ENCODE data around the gene VTI1A. TPM values are rescaled to one million over a fixed set of nuclear protein-coding genes. Genes with fewer than 3 reads are reported as not detected.

Gene VTI1A
- polyA plus RNA-seq, 1 of the 3 experiments (the other 2 are of a cell fraction): 8.3 TPM

- Histone ChIP-seq H3K27ac (ENCODE audit: low read depth in 2 of 2, low read length in 1 of 2) (no peak overlapping the region), H3K9me3 (no peaks in the 10 kb centered on the region), H3F3A (replicated peaks; ENCODE audit: insufficient read depth) (peaks cover 4% of the 10 kb centered on the region), H3K4me3 (ENCODE audit: low read depth in 2 of 2, low read length in 1 of 2) (no peak overlapping the region), H3K79me2 (ENCODE audit: insufficient read depth) (no peaks in the 10 kb centered on the region), H2AFZ (ENCODE audit: low read depth) (no peak overlapping the region), H3K9ac (no peak overlapping the region), H4K20me1 (ENCODE audit: insufficient read depth) (no peaks in the 10 kb centered on the region), H3K27me3 (ENCODE audit: insufficient read depth) (no peaks in the 10 kb centered on the region), H3K4me1 (ENCODE audit: control insufficient read depth in 1 of 2, insufficient read depth in 2 of 2, low read depth in 1 of 2, low read length in 1 of 2) (no peaks in the 10 kb centered on the region), H3K4me2 (no peak overlapping the region), H3K36me3 (replicated peaks in 1 of 2; ENCODE audit: control insufficient read depth in 1 of 2, insufficient read depth in 2 of 2, low read length in 1 of 2) (no peaks in the 10 kb centered on the region), H3K9me2 (no peaks in the 10 kb centered on the region)
- ChIA-PET POLR2A (no interaction called here), CTCF (interaction anchor here (2.4 kb wide), 1 partner anchor 35 kb away, joined by 7 read pairs; no protein-coding TSS in a partner anchor)
- TF ChIP-seq TAF1 (IDR thresholded peaks at IDR 0.05; ENCODE audit: borderline replicate concordance, low read depth, low read length) (no peak), NFIC (IDR thresholded peaks at IDR 0.05; ENCODE audit: borderline replicate concordance) (no peak), TCF12 (IDR thresholded peaks at IDR 0.05) (no peak), RFX5 (IDR thresholded peaks at IDR 0.05; ENCODE audit: low read length) (no peak), PBX3 (IDR thresholded peaks at IDR 0.05) (0 out of 2 replicates have a peak, but pooled peaks have one; percentile 8), RAD21 (IDR thresholded peaks at IDR 0.05; ENCODE audit: low read length) (no peak), IRF3 (IDR thresholded peaks at IDR 0.05; ENCODE audit: low read depth, low read length) (no peak)
- 59% methylated on average over 4 of the region's 4 CpGs for WGBS (ENCODE audit: low lambda C conversion rate)
- DNase-seq: no peak
Observed at GRCh38 chr10:112507046-112507445, 60.0 kb downstream of the VTI1A start.

- no peaks in the 10 kb centered on the region for H3K36me3 ChIP-seq (replicated peaks in 1 of 2; ENCODE audit: control insufficient read depth in 1 of 2, insufficient read depth in 2 of 2, low read length in 1 of 2)
- H3K9me3 ChIP-seq: no peaks in the 10 kb centered on the region
- no peak for DNase-seq
- ChIA-PET POLR2A (no interaction called here), CTCF (interaction anchor here (0.6 to 2.4 kb wide), 2 partner anchors 36 to 651 kb away, joined by 4 to 7 read pairs; no protein-coding TSS in a partner anchor)
- no peak overlapping the region for H3K4me2 ChIP-seq
- no peaks in the 10 kb centered on the region for H3K4me1 ChIP-seq (ENCODE audit: control insufficient read depth in 1 of 2, insufficient read depth in 2 of 2, low read depth in 1 of 2, low read length in 1 of 2)
- no peaks in the 10 kb centered on the region for H3K9me2 ChIP-seq
- H3F3A ChIP-seq (replicated peaks; ENCODE audit: insufficient read depth): no peaks in the 10 kb centered on the region
- no peak overlapping the region for H3K27ac ChIP-seq (ENCODE audit: low read depth in 2 of 2, low read length in 1 of 2)
- H2AFZ ChIP-seq (ENCODE audit: low read depth): no peak overlapping the region
- peaks cover 6% of the 10 kb centered on the region; the same call in 1 of the 2 replicates for H3K79me2 ChIP-seq (ENCODE audit: insufficient read depth)
- H3K9ac ChIP-seq: no peak overlapping the region
- WGBS (ENCODE audit: low lambda C conversion rate): 96% methylated on average over 4 of the region's 4 CpGs
- H4K20me1 ChIP-seq (ENCODE audit: insufficient read depth): no peaks in the 10 kb centered on the region
- H3K4me3 ChIP-seq (ENCODE audit: low read depth in 2 of 2, low read length in 1 of 2): no peak overlapping the region
- no peaks in the 10 kb centered on the region for H3K27me3 ChIP-seq (ENCODE audit: insufficient read depth)
- no peak for TF ChIP-seq EP300 (IDR thresholded peaks at IDR 0.05; ENCODE audit: borderline replicate concordance in 1 of 2, low read depth in 1 of 2, low read length in 1 of 2)
- TF ChIP-seq USF2 (IDR thresholded peaks at IDR 0.05; ENCODE audit: borderline replicate concordance, low read depth, low read length): no peak
- TF ChIP-seq RCOR1 (IDR thresholded peaks at IDR 0.05; ENCODE audit: low read length): no peak
- no peak for TF ChIP-seq SMC3 (IDR thresholded peaks at IDR 0.05; ENCODE audit: low read depth, low read length)
- no peak for TF ChIP-seq SIN3A (IDR thresholded peaks at IDR 0.05; ENCODE audit: borderline replicate concordance, low read depth, low read length)
- no peak for TF ChIP-seq RXRA (IDR thresholded peaks at IDR 0.05; ENCODE audit: borderline replicate concordance, low read depth)
- TF ChIP-seq MEF2A (IDR thresholded peaks at IDR 0.05; ENCODE audit: borderline replicate concordance, low read depth): no peak
- no peak for TF ChIP-seq IRF3 (IDR thresholded peaks at IDR 0.05; ENCODE audit: low read depth, low read length)
- no peak for TF ChIP-seq CHD2 (IDR thresholded peaks at IDR 0.05; ENCODE audit: low read length, partially characterized antibody)
- no peak for TF ChIP-seq RAD21 (IDR thresholded peaks at IDR 0.05; ENCODE audit: low read length)
- no peak for TF ChIP-seq POLR2AphosphoS5 (IDR thresholded peaks at IDR 0.05; ENCODE audit: low read depth, low read length)
- no peak for TF ChIP-seq ELF1 (IDR thresholded peaks at IDR 0.05)
- TF ChIP-seq YY1 (IDR thresholded peaks at IDR 0.05; ENCODE audit: low read depth): no peak
- TF ChIP-seq EZH2phosphoT487 (IDR thresholded peaks at IDR 0.05; ENCODE audit: borderline replicate concordance, low read depth): no peak
- no peak for TF ChIP-seq ZBTB33 (IDR thresholded peaks at IDR 0.05; ENCODE audit: borderline replicate concordance, low read depth)
- TF ChIP-seq RFX5 (IDR thresholded peaks at IDR 0.05; ENCODE audit: low read length): no peak
- TF ChIP-seq TAF1 (IDR thresholded peaks at IDR 0.05; ENCODE audit: borderline replicate concordance, low read depth, low read length): no peak
- TF ChIP-seq TEAD4 (IDR thresholded peaks at IDR 0.05; ENCODE audit: borderline replicate concordance, insufficient read depth): no peak
Observed at GRCh38 chr10:112507988-112508387, 61.0 kb downstream of the VTI1A start.
